Stromal cell of bone marrow (primary cell): Measurements from ENCODE around the gene CXorf38.

Source experiments
- DNase-seq: peaks from one replicate; pipeline ENCODE4 v3.0.0-alpha.2; 2012; ENCODE audit warnings: low read depth

Gene CXorf38

GRCh38 chrX:40647307-40648197 lies at the start of gene CXorf38:
Gene CXorf38, minus strand, starts transcription at chrX:40647561. Its CDS starts 41 bp downstream, at chrX:40647520.
- DNase-seq, result peak; percentile 75

- no peak for DNase-seq
These were observed 47.4 kb upstream of the CXorf38 start for GRCh38 chrX:40694802-40695201.

- no peak for DNase-seq
These were observed 41.6 kb upstream of the CXorf38 start for GRCh38 chrX:40688929-40689328.

GRCh38 chrX:40687169-40687568 lies 39.8 kb upstream of the CXorf38 start:
- no peak for DNase-seq

- no peak for DNase-seq
These were observed 38.1 kb upstream of the CXorf38 start for GRCh38 chrX:40685362-40685918.

- no peak for DNase-seq
These were observed 36.7 kb upstream of the CXorf38 start for GRCh38 chrX:40684092-40684491.

- no peak for DNase-seq
These were observed 35.9 kb upstream of the CXorf38 start for GRCh38 chrX:40683245-40683644.

GRCh38 chrX:40671126-40671525 lies 23.8 kb upstream of the CXorf38 start:
- DNase-seq, result no peak

- DNase-seq, result no peak
These were observed 16.7 kb upstream of the CXorf38 start for GRCh38 chrX:40663880-40664630.

GRCh38 chrX:40663078-40663740 lies 15.8 kb upstream of the CXorf38 start:
- no peak for DNase-seq

GRCh38 chrX:40661489-40661888 lies 14.1 kb upstream of the CXorf38 start:
- no peak for DNase-seq

GRCh38 chrX:40660381-40660780 lies 13.0 kb upstream of the CXorf38 start:
- no peak for DNase-seq

GRCh38 chrX:40653535-40653934 lies 6.2 kb upstream of the CXorf38 start:
- DNase-seq, result no peak

GRCh38 chrX:40652664-40653063 lies 5.3 kb upstream of the CXorf38 start:
- DNase-seq, result no peak

GRCh38 chrX:40651620-40652223 lies 4.4 kb upstream of the CXorf38 start:
- peak; percentile 38 for DNase-seq

- no peak for DNase-seq
These were observed 663 bp downstream of the CXorf38 start for GRCh38 chrX:40646489-40647306.

GRCh38 chrX:40644821-40645358 lies 2.5 kb downstream of the CXorf38 start:
- peak; percentile 69 for DNase-seq

GRCh38 chrX:40644176-40644575 lies 3.2 kb downstream of the CXorf38 start:
- peak; percentile 31 for DNase-seq

- DNase-seq, result no peak
These were observed 9.7 kb downstream of the CXorf38 start for GRCh38 chrX:40637687-40638086.

- no peak for DNase-seq
These were observed 15.2 kb downstream of the CXorf38 start for GRCh38 chrX:40632199-40632598.

GRCh38 chrX:40628506-40628905 lies 18.9 kb downstream of the CXorf38 start:
- DNase-seq, result no peak
